A549 (cell line): Measurements from ENCODE around the gene FAM227B. TPM values are rescaled to one million over a fixed set of nuclear protein-coding genes. Genes with fewer than 3 reads are reported as not detected.

ENCODE experiments used
- ATAC-seq, 2 experiments: fragments of 200-7000 bp in 1 of 2; fragments of >200 bp in 1 of 2; cut with Nextera tagmentation in 1 of 2; cut with Tn5 transposase in 1 of 2; 3 replicates each; pipeline versions ENCODE4 v1.8.0 to v1.9.1; 2018 to 2020; ENCODE audit warnings: mild to moderate bottlenecking in 1 of 2, moderate library complexity in 1 of 2
- CTCF ChIA-PET: fragments of 300-600 bp; sonication (Branson Sonifier 250); formaldehyde crosslinking; extraction: SDS; loops from one replicate; lab custom pipeline; 2021; ENCODE audit warnings: antibody characterized with exemption, inconsistent platforms; lab: Yijun Ruan, JAX
- POLR2A ChIA-PET: fragments of 350-600 bp; formaldehyde crosslinking; extraction: SDS; loops from one replicate; lab custom pipeline; 2021; ENCODE audit warnings: antibody characterized with exemption, inconsistent platforms; lab: Yijun Ruan, JAX
- DNase-seq, 2 experiments: peaks; one replicate each; pipeline versions ENCODE4 v3.0.0 to v3.0.0-alpha.2; 2011 to 2016; ENCODE audit warnings: low read depth in 1 of 2, low spot score in 1 of 2
- FAIRE-seq: peaks from 2 replicates; lab custom pipeline; 2011; peaks lifted over from hg19 to GRCh38; lab: Jason Lieb, UNC
- H3K27ac ChIP-seq, 2 experiments: fragments of >200 bp; sonication (Bioruptor Twin); formaldehyde crosslinking; 3 replicates each; pipeline ENCODE4 v1.5.1; 2016 to 2017
- H3K4me1 ChIP-seq: fragments of >200 bp; sonication (Bioruptor Twin); formaldehyde crosslinking; 3 replicates; pipeline ENCODE4 v1.6.1; 2016
- H3K4me2 ChIP-seq: fragments of >200 bp; sonication (Bioruptor Twin); formaldehyde crosslinking; 3 replicates; pipeline ENCODE4 v1.6.1; 2016
- H3K4me3 ChIP-seq: fragments of >200 bp; sonication (Bioruptor Twin); formaldehyde crosslinking; 3 replicates; pipeline ENCODE4 v1.5.1; 2016
- H3K9me3 ChIP-seq: fragments of >200 bp; sonication (Bioruptor Twin); formaldehyde crosslinking; 3 replicates; pipeline ENCODE4 v1.6.1; 2016
- CBX2 ChIP-seq: fragments of 200-600 bp; sonication (generic); IDR thresholded peaks from 2 replicates; pipeline ENCODE4 v1.6.1; 2016; ENCODE audit warnings: low read depth, mild to moderate bottlenecking, borderline replicate concordance
- CEBPB ChIP-seq, 2 experiments: fragments of >200 bp in 1 of 2; sonication (Bioruptor Twin) in 1 of 2; formaldehyde crosslinking in 1 of 2; IDR thresholded peaks; 2 replicates each; pipeline ENCODE4 v1.6.1; 2012 to 2016
- EHF ChIP-seq: fragments of 250-450 bp; sonication (Bioruptor Pico); IDR thresholded peaks from 2 replicates; pipeline ENCODE4 v1.5.0; 2020; ENCODE audit warnings: mild to moderate bottlenecking
- EHMT2 ChIP-seq: fragments of 200-600 bp; sonication (generic); IDR thresholded peaks from 2 replicates; pipeline ENCODE4 v1.6.1; 2016; ENCODE audit warnings: antibody characterized with exemption, low read depth, mild to moderate bottlenecking, moderate library complexity
- FOSL2 ChIP-seq, 2 experiments: fragments of 450-650 bp in 1 of 2; fragments of >200 bp in 1 of 2; sonication (Bioruptor Twin) in 1 of 2; formaldehyde crosslinking; IDR thresholded peaks; 2 replicates each; pipeline versions ENCODE4 v1.5.0 to v1.6.1; 2016 to 2020; ENCODE audit warnings: mild to moderate bottlenecking in 1 of 2, moderate library complexity in 1 of 2
- HDAC2 ChIP-seq: fragments of 200-600 bp; sonication (generic); IDR thresholded peaks from 2 replicates; pipeline ENCODE4 v1.6.1; 2016
- HEYL ChIP-seq: fragments of 250-450 bp; sonication (Bioruptor Pico); IDR thresholded peaks from 2 replicates; pipeline ENCODE4 v1.8.0; 2021; ENCODE audit warnings: mild to moderate bottlenecking, moderate library complexity
- HOXA7 ChIP-seq: fragments of 250-450 bp; sonication (Bioruptor Pico); IDR thresholded peaks from 2 replicates; pipeline ENCODE4 v1.5.0; 2020; ENCODE audit warnings: mild to moderate bottlenecking, moderate library complexity
- JUNB ChIP-seq: fragments of >200 bp; sonication (Bioruptor Twin); formaldehyde crosslinking; IDR thresholded peaks from 2 replicates; pipeline ENCODE4 v1.6.1; 2016
- KDM1A ChIP-seq: fragments of 200-600 bp; sonication (generic); IDR thresholded peaks from 2 replicates; pipeline ENCODE4 v1.6.1; 2016; ENCODE audit warnings: low read depth, mild to moderate bottlenecking
- KDM5A ChIP-seq: fragments of 200-600 bp; sonication (generic); IDR thresholded peaks from 2 replicates; pipeline ENCODE4 v1.6.1; 2016; ENCODE audit warnings: antibody characterized with exemption, mild to moderate bottlenecking
- MYC ChIP-seq: IDR thresholded peaks from 2 replicates; pipeline ENCODE4 v1.6.1; 2012; ENCODE audit warnings: mild to moderate bottlenecking, inconsistent platforms, low read length, improper control_type of control experiment, borderline replicate concordance
- NR3C1 ChIP-seq: fragments of >200 bp; sonication (Bioruptor Twin); formaldehyde crosslinking; IDR thresholded peaks from 3 replicates; pipeline ENCODE4 v1.6.1; 2017
- POLR2AphosphoS2 ChIP-seq: conservative IDR thresholded peaks from 2 replicates; pipeline ENCODE4 v1.6.1; 2012; ENCODE audit warnings: low read length, improper control_type of control experiment, inconsistent platforms
- RAD21 ChIP-seq, 2 experiments: fragments of >200 bp in 1 of 2; sonication (Bioruptor Twin) in 1 of 2; formaldehyde crosslinking in 1 of 2; IDR thresholded peaks in 1 of 2; conservative IDR thresholded peaks in 1 of 2; 2 replicates in 1 of 2; 3 replicates in 1 of 2; pipeline ENCODE4 v1.6.1; 2012 to 2018; ENCODE audit warnings: inconsistent platforms in 1 of 2
- RCOR1 ChIP-seq: fragments of 150-350 bp; IDR thresholded peaks from 2 replicates; pipeline ENCODE4 v1.6.1; 2014; ENCODE audit warnings: antibody characterized with exemption, low read length, low read depth
- RFX5 ChIP-seq: fragments of 450-650 bp; IDR thresholded peaks from 2 replicates; pipeline ENCODE4 v1.7.1; 2014; ENCODE audit warnings: antibody characterized with exemption, mild to moderate bottlenecking, moderate library complexity
- RNF2 ChIP-seq: fragments of 200-600 bp; sonication (generic); IDR thresholded peaks from 2 replicates; pipeline ENCODE4 v1.6.1; 2016; ENCODE audit warnings: low read depth, mild to moderate bottlenecking, antibody characterized with exemption, moderate library complexity, borderline replicate concordance
- SMC3 ChIP-seq: fragments of >200 bp; sonication (Bioruptor Twin); formaldehyde crosslinking; IDR thresholded peaks from 3 replicates; pipeline ENCODE4 v1.6.1; 2018; ENCODE audit warnings: inconsistent platforms
- TFCP2L1 ChIP-seq: fragments of 250-450 bp; sonication (Bioruptor Pico); IDR thresholded peaks from 2 replicates; pipeline ENCODE4 v1.5.0; 2021; ENCODE audit warnings: mild to moderate bottlenecking
- TP53 ChIP-seq: fragments of 250-450 bp; sonication (Bioruptor Pico); IDR thresholded peaks from 2 replicates; pipeline ENCODE4 v1.5.0; 2021; ENCODE audit warnings: mild to moderate bottlenecking, moderate library complexity
- ZC3H11A ChIP-seq: fragments of 450-650 bp; IDR thresholded peaks from 2 replicates; pipeline ENCODE4 v1.6.1; 2014; ENCODE audit warnings: antibody characterized with exemption, mild to moderate bottlenecking
- ZSCAN20 ChIP-seq: fragments of 250-450 bp; sonication (Bioruptor Pico); IDR thresholded peaks from 2 replicates; pipeline ENCODE4 v1.8.0; 2022; ENCODE audit warnings: mild to moderate bottlenecking, moderate library complexity
- WGBS: methylation state at CpG from one replicate; pipeline ENCODE4 v1.1.6; 2017; ENCODE audit errors: missing lambda C conversion rate; 5-methylcytosine and 5-hydroxymethylcytosine counted together
- polyA plus RNA-seq, 4 experiments: library from polyadenylated mRNA; depleted of rRNA in 3 of 4; stranded (reverse); fragments of >200 nt; fragmentation: RNase III in 1 of 4; extraction: RNeasy Plus Mini Kit Qiagen cat#74134 plus additional on column Dnase treatment in 1 of 4; gene quantifications; 2 replicates in 3 of 4; 3 replicates in 1 of 4; pipeline ENCODE4 v1.2.3, GENCODE V29; 2011 to 2017
- TF ChIP-seq, protein P1 (sequence below): fragments of 450-650 bp; IDR thresholded peaks from 2 replicates; pipeline ENCODE4 v1.6.1; 2014; ENCODE audit warnings: antibody characterized with exemption
- TF ChIP-seq, protein P2 (sequence below): fragments of 250-450 bp; sonication (Bioruptor Pico); IDR thresholded peaks from 2 replicates; pipeline ENCODE4 v1.5.0; 2020; ENCODE audit warnings: low read depth, mild to moderate bottlenecking, moderate library complexity
- TF ChIP-seq, protein P3 (sequence below): fragments of 250-450 bp; sonication (Bioruptor Pico); IDR thresholded peaks from 2 replicates; pipeline ENCODE4 v1.5.0; 2021; ENCODE audit warnings: mild to moderate bottlenecking, moderate library complexity, borderline replicate concordance
- TF ChIP-seq, protein P4 (sequence below): IDR thresholded peaks from 2 replicates; pipeline ENCODE4 v1.6.1; 2012

Gene FAM227B
- polyA plus RNA-seq, 2 of the 4 experiments (the other 2 are of a cell fraction): 1.9 to 3.7 TPM

DNA sequence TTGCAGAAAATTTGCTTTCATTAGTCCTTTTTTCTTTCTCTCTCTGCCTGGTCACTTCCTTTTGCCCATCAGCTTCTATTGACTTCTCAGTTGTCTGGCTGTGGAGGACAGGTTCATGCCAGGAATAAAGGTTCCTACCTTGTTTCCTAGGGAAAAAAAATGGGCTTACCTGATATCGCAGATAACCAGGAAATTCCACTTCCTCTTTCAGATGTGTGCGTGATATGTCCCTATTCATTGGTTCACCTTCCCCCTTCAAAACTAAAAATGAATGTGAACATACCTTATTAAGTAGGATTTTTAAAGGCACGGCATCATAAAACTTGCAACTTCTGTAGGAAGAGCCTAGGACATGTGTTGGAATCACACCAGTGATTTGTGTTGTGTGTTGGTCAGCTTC lies 317.6 kb downstream of the FAM227B start (continued):
- TF ChIP-seq MYC (no peak), ZSCAN20 (CRISPR knock-in tag) (no peak), ZC3H11A (no peak), EHMT2 (no peak), TP53 (CRISPR knock-in tag) (no peak)

DNA sequence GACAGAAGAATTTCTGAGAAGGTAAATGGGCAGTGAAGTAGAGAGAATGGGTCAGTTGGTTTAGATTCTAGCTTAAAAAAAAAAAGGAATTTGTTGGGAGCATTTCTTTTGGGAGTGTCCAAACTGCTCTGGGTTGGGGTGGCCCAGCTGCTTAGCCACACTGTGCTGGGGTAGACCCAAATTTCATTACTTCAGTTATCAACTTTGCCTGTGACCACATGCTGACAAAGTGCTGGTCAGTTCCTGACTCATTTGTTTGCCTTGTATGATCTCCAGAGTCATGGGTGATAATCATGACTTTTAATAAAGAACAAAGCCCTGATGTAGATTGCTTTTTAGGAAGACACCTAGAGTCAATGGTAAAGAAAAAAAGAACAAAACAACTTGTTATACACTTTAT lies 319.1 kb downstream of the FAM227B start:
- DNase-seq (no peak), ATAC-seq (no peak), FAIRE-seq (no peak)
- ChIA-PET CTCF (no interaction called here), POLR2A (no interaction called here)
- no peak for TF ChIP-seq NR3C1
- no peak for TF ChIP-seq CBX2
- TF ChIP-seq SMC3: no peak
- no peak for TF ChIP-seq FOSL2 (IDR thresholded peaks at IDR 0.05)
- no peak for TF ChIP-seq FOSL2 (CRISPR knock-in tag; IDR thresholded peaks at IDR 0.05)
- no peak for TF ChIP-seq RNF2
- no peak for TF ChIP-seq RCOR1
- TF ChIP-seq JUNB: no peak
- no peak for TF ChIP-seq POLR2AphosphoS2
- no peak for TF ChIP-seq KDM5A
- H3K4me2 ChIP-seq: no peak overlapping the region
- H3K4me3 ChIP-seq: no peak overlapping the region
- no peaks in the 10 kb centered on the region for H3K4me1 ChIP-seq
- H3K9me3 ChIP-seq: no peaks in the 10 kb centered on the region
- H3K27ac ChIP-seq: no peak overlapping the region

DNA sequence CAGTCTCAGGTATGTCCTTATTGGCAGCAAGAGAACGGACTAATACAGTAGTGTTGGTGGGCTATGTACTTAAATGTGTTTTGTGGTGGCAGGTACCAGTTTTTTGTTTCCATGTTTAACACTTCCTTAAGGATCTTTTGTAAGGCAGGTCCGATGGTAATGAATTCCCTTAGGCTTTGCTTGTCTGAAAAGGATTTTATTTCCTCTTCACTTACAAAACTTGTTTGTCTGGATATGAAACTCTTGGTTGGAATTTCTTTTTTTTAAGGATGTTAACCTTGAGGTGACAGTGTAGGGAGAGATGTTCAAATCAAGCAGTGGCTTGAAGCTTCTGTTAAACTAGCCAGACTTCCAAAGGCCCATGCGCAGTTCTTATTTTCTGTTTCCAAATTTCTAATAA lies 319.8 kb downstream of the FAM227B start:
- ChIA-PET POLR2A (no interaction called here), CTCF (no interaction called here)
- TF ChIP-seq HOXA7 (no peak), HEYL (CRISPR knock-in tag) (no peak), RCOR1 (no peak)
- TF ChIP-seq, protein P1, sequence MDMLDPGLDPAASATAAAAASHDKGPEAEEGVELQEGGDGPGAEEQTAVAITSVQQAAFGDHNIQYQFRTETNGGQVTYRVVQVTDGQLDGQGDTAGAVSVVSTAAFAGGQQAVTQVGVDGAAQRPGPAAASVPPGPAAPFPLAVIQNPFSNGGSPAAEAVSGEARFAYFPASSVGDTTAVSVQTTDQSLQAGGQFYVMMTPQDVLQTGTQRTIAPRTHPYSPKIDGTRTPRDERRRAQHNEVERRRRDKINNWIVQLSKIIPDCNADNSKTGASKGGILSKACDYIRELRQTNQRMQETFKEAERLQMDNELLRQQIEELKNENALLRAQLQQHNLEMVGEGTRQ: no peak
- FAIRE-seq (no peak), DNase-seq (no peak), ATAC-seq (no peak)
- H3K9me3 ChIP-seq: no peaks in the 10 kb centered on the region
- no peak overlapping the region for H3K4me3 ChIP-seq
- H3K4me1 ChIP-seq: no peaks in the 10 kb centered on the region
- no peak overlapping the region for H3K27ac ChIP-seq
- 95% methylated on average over 3 of the region's 3 CpGs for WGBS
- no peak overlapping the region for H3K4me2 ChIP-seq

DNA sequence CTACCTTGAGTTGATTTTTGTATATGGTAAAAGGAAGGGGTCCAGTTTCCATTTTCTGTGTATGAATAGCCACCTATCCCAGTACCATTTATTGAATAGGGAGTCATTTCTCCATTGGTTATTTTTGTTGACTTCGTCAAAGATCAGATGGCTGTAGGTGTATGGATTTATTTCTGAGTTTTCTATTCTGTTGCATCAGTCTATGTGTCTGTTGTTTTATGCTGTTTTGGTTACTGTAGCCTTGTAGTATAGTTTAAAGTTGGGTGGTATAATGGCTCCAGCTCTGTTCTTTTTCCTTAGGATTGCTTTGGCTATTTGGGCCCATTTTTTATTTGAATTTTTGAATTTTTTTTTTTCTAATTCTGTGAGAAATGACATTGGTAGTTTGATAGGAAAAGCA lies 323.0 kb downstream of the FAM227B start:
- no peak for DNase-seq
- no peak overlapping the region for H3K4me2 ChIP-seq
- no peak for FAIRE-seq
- TF ChIP-seq RCOR1 (no peak), KDM1A (no peak), HEYL (CRISPR knock-in tag) (no peak), HDAC2 (no peak), EHF (CRISPR knock-in tag) (no peak), CEBPB (IDR thresholded peaks at IDR 0.05) (no peak), RAD21 (conservative IDR thresholded peaks at IDR 0.05 in 1 of 2, IDR thresholded peaks at IDR 0.05 in 1 of 2) (no peak), RFX5 (no peak), ZSCAN20 (CRISPR knock-in tag) (no peak), TFCP2L1 (CRISPR knock-in tag) (no peak)
- TF ChIP-seq, protein P2, sequence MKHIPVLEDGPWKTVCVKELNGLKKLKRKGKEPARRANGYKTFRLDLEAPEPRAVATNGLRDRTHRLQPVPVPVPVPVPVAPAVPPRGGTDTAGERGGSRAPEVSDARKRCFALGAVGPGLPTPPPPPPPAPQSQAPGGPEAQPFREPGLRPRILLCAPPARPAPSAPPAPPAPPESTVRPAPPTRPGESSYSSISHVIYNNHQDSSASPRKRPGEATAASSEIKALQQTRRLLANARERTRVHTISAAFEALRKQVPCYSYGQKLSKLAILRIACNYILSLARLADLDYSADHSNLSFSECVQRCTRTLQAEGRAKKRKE (CRISPR knock-in tag): no peak
- TF ChIP-seq, protein P3, sequence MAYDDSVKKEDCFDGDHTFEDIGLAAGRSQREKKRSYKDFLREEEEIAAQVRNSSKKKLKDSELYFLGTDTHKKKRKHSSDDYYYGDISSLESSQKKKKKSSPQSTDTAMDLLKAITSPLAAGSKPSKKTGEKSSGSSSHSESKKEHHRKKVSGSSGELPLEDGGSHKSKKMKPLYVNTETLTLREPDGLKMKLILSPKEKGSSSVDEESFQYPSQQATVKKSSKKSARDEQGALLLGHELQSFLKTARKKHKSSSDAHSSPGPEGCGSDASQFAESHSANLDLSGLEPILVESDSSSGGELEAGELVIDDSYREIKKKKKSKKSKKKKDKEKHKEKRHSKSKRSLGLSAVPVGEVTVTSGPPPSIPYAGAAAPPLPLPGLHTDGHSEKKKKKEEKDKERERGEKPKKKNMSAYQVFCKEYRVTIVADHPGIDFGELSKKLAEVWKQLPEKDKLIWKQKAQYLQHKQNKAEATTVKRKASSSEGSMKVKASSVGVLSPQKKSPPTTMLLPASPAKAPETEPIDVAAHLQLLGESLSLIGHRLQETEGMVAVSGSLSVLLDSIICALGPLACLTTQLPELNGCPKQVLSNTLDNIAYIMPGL: no peak
- TF ChIP-seq, protein P4, sequence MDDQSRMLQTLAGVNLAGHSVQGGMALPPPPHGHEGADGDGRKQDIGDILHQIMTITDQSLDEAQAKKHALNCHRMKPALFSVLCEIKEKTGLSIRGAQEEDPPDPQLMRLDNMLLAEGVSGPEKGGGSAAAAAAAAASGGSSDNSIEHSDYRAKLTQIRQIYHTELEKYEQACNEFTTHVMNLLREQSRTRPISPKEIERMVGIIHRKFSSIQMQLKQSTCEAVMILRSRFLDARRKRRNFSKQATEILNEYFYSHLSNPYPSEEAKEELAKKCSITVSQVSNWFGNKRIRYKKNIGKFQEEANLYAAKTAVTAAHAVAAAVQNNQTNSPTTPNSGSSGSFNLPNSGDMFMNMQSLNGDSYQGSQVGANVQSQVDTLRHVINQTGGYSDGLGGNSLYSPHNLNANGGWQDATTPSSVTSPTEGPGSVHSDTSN: no peak
- TF ChIP-seq, protein P1: no peak
- TF ChIP-seq, all 56 proteins: peak for 0
- ATAC-seq: no peak
- Histone ChIP-seq H3K27ac (no peak overlapping the region), H3K4me1 (no peaks in the 10 kb centered on the region), H3K9me3 (no peaks in the 10 kb centered on the region), H3K4me3 (no peak overlapping the region)
- WGBS: 81% methylated on average over 1 of the region's 1 CpG
- ChIA-PET POLR2A (no interaction called here), CTCF (no interaction called here)
